NOMO-1 treated with DMSO at 0.1 percent for 48 hours (cell line): ENCODE measurements around the gene CHM.
"Not testable (repeated sequence)": the region's sequence is repeated elsewhere in the genome, so short reads cannot be mapped to it uniquely, and the experiment has no call there.

Source experiments
- DNase-seq: peaks from one replicate; lab custom pipeline; 2025; ENCODE audit not compliant: unreplicated experiment; lab: John Stamatoyannopoulos, UW

CHM gene

GRCh38 chrX:85996555-85996954, 50.8 kb downstream of the CHM start:
- DNase-seq: no peak

DNA sequence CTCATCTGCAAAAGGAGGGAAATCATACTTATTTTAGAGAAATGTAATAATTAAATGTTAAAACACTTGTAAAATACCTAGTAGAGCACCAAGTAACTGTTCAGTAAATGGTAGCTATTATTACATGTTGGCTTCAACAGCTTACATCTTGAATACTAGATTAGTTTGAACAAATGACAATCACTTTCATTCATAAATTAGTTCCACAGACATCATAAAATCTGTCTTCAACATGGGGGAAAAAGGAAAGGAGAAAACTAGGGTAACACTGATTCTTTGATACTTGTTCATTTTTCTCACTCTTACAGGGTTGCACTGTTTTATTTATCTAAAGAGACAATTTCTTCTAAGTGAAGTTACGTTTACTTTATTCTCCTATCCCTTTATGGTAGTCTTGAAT, 51.7 kb downstream of the CHM start:
- no peak for DNase-seq

DNA sequence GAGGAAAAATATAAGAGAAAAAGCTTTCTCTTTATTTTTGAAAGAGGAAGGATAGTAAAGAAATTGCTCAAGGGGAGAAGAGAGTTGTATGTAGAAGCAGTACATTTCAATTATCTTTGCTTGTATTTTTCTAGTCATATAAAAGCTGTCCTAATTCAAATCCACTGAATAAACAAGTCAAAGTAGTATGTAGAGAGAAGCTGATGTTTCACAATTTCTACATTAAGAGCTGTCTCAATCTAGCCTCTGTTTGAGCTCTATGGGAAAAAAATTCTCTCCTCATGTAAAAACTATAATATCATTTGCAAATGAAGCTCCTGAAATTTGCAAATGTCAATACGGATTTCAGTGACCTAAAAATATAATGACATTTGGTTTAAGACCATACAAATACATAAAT, 52.6 kb downstream of the CHM start:
- no peak for DNase-seq

DNA sequence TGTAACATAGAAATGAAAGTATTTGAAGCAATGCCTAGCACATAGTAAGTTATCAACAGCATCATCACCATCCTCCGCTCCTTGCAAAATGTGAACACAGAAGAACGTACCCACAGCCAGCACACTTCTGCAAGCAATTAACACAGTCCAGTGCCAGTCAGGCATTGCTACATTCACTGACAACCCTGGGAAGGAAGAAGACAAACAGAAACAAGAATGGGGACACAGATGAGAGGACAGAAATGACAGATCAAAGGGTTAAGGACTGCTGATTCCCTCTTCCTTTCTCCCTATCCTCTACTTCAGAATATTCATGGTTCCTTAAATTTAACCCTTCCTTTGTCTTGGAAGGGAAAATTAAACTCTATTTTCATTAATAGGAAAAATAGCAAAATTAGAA, 53.1 kb downstream of the CHM start:
- DNase-seq: no peak

DNA sequence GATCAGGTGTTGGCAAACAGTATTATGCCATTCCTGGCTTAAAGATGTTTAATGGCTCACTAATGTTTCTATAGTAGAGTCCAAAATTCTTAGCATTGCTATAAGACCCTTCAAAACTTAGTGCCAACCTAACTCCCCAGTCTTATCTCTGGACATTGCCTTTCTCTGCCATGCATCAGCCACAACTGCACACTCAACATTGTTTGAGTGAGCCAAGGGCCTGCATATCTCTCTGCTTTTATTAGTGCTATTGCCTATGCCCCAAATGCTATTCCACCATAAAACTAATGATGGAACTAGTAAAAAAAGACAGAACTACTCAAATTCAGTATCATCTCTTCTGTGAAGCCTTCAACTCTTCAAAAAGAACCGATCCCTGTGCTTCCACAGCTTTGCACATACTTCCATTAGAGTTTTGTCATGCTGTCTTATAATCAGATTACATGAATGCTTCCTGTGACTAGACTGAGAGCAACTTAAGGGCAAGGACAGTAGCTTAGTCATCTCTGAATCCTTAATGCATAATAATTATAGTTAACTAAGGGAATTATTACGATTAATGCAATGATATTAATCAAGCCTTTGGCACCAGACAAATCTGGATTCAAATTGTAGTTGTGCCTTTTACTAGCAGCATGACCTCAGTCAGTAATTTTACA, 53.7 kb downstream of the CHM start:
- no peak for DNase-seq

DNA sequence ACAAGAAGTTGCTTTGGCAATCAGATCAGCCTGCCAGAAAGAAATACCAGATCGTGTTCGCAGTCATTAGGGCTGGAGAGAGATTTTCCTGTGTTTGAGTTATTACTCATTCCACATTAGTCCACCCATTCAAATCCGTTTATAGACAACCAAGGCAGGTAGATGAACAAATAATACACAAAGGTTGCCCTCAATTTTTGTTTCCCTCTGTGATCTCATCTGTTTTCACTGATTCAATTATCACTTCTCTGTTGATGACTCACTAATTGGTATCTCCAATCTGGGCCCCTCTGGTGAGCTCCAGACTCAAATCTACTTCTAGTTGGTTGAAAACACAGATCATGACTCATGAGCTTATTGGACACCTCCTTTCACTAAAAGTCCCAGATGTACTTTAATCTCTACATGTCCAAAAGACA, 54.5 kb downstream of the CHM start:
- no peak for DNase-seq

- DNase-seq: peak; percentile 6
Measured at GRCh38 chrX:85988353-85988752, 59.0 kb downstream of the CHM start.

DNA sequence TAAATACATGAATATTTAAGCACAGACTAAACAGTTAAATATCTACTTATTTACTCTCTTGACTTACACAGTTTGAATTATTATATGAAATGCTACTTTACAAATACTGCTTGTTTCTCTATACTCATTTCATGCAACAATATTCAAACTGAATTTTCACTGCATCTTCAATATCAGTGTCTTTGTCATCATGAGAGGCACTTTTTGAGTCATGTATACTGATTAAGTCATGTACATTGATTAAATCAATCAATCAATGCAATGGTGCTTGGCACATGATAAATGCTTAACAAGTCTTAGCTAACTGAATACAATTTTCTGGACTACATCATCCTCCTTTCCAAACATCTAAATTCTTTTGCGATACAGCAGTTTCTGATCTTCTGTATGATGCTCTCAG, 67.1 kb downstream of the CHM start:
- DNase-seq: no peak

DNA sequence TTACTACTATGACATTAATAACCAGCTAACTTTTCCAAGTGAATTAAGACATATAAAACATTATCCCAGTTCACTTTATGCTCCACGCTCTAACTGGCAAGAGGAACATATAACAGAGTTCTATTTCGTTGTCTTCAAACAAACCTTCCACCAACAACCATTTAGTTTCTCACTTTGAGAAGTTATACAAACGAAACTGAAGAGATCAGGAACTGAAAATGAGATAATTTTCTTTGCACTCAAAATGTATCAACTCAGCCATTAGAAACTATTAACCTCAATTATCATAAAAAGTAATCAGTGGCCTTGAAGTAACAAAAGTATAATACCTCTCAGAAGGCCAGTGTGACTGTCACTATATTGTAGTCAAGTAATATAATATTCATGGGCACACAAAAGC, 70.1 kb downstream of the CHM start:
- no peak for DNase-seq

DNA sequence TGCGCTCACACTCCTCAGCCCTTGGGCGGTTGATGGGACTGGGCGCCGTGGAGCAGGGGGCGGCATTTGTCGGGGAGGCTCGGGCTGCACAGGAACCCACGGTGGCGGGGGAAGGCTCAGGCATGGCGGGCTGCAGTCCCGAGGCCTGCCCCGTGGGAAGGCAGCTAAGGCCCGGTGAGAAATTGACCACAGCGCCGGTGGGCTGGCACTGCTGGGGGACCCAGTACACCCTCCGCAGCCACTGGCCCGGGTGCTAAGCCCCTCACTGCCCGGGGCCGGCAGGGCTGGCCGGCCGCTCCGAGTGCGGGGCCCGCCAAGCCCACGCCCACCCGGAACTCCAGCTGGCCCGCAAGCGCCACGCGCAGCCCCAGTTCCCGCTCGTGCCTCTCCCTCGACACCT, 75.0 kb downstream of the CHM start:
- DNase-seq: not testable (repeated sequence)

DNA sequence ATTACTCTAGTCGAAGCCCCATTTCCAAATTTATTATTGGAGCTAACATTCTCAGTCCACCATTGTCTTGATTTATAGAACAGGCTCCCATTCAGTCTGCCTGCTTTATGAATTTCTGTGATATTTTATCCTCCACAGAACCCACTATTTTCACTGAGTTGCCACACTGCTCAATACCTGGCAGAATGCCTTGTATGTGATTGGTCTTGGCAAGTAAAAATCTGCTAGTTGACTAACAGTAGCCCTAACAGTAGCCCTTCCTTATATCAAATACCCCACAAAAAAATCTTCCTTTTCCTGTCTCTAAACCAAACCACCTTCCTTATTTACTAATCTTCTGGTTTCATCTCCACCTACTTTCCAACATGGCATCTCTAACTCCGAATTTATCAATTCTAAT, 82.6 kb downstream of the CHM start:
- DNase-seq: no peak

- no peak for DNase-seq
Measured at GRCh38 chrX:85963736-85964135, 83.6 kb downstream of the CHM start.

DNA sequence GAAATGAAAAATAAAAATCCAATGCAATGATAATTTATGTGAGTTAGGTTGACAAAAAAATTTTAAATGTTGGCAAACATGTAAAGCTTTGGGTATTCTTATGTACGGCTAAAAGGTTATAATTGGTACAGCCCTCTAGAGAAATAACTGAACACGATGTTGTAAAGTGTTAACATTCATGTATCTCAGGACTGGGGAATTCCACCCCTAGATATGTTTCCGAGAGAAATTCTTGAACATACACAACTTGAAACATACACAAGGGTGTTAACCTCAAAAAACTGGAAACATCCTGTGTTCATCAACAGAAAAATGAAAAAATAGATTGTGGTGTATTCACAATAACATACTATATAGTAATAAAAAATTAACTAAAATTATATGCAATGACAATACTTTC, 91.8 kb downstream of the CHM start:
- no peak for DNase-seq

DNA sequence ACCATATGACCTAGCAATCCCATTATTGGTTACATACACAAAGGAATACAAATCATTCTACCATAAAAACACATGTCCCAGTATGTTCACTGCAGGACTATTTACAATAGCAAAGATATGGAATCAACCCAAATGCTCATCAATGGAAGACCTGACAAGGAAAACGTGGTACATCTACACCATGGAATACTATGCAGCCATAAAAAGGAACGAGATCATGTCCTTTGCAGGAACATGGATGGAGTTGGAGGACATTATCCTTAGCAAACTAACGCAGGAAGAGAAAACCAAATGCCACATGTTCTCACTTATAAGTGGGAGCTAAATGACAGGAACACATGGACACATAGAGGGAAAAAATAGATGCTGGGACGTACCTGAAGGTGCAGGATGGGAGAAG, 102.6 kb downstream of the CHM start:
- not testable (repeated sequence) for DNase-seq

- DNase-seq: no peak
Measured at GRCh38 chrX:85941275-85941674, 106.1 kb downstream of the CHM start.

- not testable (repeated sequence) for DNase-seq
Measured at GRCh38 chrX:85939942-85940341, 107.4 kb downstream of the CHM start.

GRCh38 chrX:85934399-85934798, 113.0 kb downstream of the CHM start:
- DNase-seq: not testable (repeated sequence)

GRCh38 chrX:85930099-85930498, 117.3 kb downstream of the CHM start:
- no peak for DNase-seq

DNA sequence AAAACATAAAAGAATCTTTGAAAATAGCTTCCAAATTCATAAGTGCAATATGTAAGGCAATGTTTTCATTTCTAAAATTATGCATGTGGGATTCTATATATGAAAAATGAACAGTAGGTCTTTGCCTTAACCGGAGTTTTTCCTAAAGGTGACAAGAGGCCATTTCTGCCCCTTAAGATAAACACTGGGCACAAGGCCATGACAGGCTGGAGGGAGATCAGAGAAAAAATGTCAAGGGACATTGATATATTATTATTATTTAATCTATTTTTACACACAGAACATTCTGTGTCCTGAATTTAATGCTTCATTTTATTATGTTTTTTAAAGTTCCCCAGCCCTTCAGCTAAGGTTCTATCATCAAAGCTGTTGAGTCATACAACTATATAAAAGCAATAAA, 118.8 kb downstream of the CHM start:
- DNase-seq: no peak

GRCh38 chrX:85927740-85928139, 119.6 kb downstream of the CHM start:
- DNase-seq: no peak

GRCh38 chrX:85922821-85923220, 124.5 kb downstream of the CHM start:
- DNase-seq: no peak

- DNase-seq: not testable (repeated sequence)
Measured at GRCh38 chrX:85916656-85917280, 130.6 kb downstream of the CHM start.

- DNase-seq: no peak
Measured at GRCh38 chrX:85914431-85914830, 132.9 kb downstream of the CHM start.
